ENCODE results near the gene KY. TPM values are rescaled to one million over a fixed set of nuclear protein-coding genes. Genes with fewer than 3 reads are reported as not detected.

The KY gene
- polyA plus RNA-seq, 4 donors, result 0.74 to 1.8 (median 1.5) TPM

DNA sequence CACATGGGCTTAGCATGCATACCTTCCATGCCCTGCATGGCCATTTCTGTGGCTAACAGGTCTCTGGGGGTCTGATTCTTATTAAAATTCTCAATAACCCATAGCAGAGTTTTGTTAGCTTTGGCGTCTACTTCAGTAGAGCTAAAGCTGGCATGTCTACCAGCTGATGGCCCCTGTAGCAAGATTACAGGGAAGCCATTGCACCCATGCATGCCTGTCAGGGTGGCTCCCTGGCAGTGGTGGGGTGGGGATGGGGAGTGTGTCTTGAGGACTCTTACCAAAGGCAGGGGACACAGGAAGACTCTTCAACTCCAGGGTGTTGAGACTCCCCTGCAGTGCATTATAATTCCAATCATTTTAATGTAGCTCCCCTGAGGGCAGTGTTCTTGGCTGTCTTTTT is 4.7 kb downstream of the KY start:
- DNase-seq (ENCODE audit: low read depth in 4 of 4, low spot score in 3 of 4), result no peak

DNA sequence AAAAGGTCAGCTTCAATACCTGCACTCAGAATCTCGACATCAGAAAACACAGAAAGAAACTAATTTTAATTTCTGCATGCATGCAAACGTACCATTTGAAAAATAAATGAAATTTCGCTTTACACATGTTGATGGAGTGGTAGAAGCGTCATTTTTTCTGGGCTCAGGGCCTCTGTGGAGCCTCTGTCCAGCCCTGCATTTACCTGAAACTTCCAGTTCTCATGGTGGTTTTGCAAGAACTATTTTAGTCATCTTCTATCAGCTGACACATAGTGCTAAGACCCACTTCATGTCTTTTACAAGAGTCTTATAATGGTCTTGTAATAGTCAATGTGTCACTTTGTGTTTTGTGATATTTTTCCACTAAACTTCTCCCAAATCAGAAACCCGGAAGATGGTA is 5.3 kb downstream of the KY start:
- DNase-seq (ENCODE audit: low read depth in 4 of 4, low spot score in 3 of 4), result no peak

GRCh38 chr3:134644731-134645514 is 5.9 kb downstream of the KY start:
- DNase-seq (ENCODE audit: low read depth in 4 of 4, low spot score in 3 of 4), result no peak

- DNase-seq (ENCODE audit: low read depth in 4 of 4, low spot score in 3 of 4), result no peak
Measured at GRCh38 chr3:134643150-134643675, 7.6 kb downstream of the KY start.

GRCh38 chr3:134642445-134643149 is 8.2 kb downstream of the KY start:
- DNase-seq (ENCODE audit: low read depth in 4 of 4, low spot score in 3 of 4), result no peak

- no peak for DNase-seq (ENCODE audit: low read depth in 4 of 4, low spot score in 3 of 4)
Measured at GRCh38 chr3:134641671-134642300, 9.0 kb downstream of the KY start.

DNA sequence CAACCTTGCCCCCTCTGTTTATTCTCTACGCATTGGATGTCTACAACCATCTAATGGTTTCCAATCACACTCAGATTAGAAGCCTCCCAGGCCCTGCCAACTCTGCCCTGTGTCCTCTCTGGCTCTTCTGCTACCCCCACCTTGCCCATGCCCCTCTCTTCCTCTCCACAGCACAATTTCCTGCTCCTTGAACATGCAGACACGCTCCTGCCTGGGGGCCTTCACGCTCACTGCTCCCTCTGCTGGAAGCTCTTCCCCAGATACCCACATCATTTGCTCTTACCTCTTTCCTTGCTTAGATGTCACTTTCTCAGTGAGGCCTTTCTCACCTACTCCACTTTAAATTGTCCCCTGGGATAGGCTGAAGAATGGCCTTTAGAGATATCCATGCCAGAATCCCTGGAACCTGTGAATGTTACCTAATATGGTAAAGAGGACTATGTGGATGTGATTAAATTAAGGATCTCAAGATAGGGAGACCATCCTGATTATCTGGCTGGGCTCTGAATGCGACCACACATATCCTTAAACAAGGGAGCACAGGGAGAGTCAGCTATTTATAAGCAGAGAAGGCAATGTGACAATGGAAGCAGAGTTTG is 9.9 kb downstream of the KY start:
- DNase-seq (ENCODE audit: low read depth in 4 of 4, low spot score in 3 of 4), result no peak

- DNase-seq (ENCODE audit: low read depth in 4 of 4, low spot score in 3 of 4), result no peak
Measured at GRCh38 chr3:134640378-134640777, 10.4 kb downstream of the KY start.

GRCh38 chr3:134638385-134639030 is 12.3 kb downstream of the KY start:
- DNase-seq (ENCODE audit: low read depth in 4 of 4, low spot score in 3 of 4), result no peak

- DNase-seq (ENCODE audit: low read depth in 4 of 4, low spot score in 3 of 4), result no peak
Measured at GRCh38 chr3:134636406-134636805, 14.4 kb downstream of the KY start.

GRCh38 chr3:134630506-134630905 is 20.3 kb downstream of the KY start:
- DNase-seq (ENCODE audit: low read depth in 4 of 4, low spot score in 3 of 4), result no peak

- no peak for DNase-seq (ENCODE audit: low read depth in 4 of 4, low spot score in 3 of 4)
Measured at GRCh38 chr3:134628884-134629283, 21.9 kb downstream of the KY start.

DNA sequence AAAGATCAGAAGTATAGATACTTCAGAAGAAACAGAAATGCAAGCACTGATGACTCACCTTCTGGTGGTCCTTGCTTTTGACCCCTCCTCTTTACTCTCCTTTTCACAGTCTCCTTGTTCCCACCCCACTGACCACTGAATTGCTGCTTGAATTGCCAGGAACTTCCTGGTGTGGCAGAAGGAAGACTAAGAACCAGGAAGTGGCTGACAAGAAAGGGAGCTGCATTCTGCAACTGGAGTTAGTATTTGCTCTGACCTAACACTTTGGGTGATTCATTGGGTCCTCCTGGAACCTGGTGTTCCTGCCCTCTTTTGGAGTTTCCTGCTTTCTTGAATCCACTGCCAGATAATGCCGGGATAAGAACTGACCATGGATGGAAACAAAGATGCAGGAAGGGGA is 23.0 kb downstream of the KY start:
- no peak for DNase-seq (ENCODE audit: low read depth in 4 of 4, low spot score in 3 of 4)

GRCh38 chr3:134625885-134626741 is 24.7 kb downstream of the KY start:
- no peak for DNase-seq (ENCODE audit: low read depth in 4 of 4, low spot score in 3 of 4)

DNA sequence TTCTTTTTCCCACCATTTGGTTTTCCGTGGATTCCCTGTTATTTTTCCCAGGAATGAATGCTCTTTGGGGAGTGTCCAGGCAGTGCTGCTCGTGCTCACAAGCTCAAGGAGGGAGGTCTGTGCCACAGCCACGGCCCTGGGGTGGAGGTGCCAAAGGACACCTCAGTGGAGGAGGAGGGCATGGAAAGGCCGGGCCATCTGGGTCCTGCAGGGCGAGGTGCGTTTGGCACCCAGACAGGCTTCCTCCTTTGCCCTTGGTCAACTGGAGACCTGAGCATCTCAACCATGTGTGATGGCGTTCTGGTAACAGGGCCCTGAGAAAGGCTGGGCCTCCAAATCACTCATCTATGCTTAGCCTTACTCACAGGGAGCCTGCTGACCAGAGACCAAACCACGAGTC is 25.4 kb downstream of the KY start:
- no peak for DNase-seq (ENCODE audit: low read depth in 4 of 4, low spot score in 3 of 4)

DNA sequence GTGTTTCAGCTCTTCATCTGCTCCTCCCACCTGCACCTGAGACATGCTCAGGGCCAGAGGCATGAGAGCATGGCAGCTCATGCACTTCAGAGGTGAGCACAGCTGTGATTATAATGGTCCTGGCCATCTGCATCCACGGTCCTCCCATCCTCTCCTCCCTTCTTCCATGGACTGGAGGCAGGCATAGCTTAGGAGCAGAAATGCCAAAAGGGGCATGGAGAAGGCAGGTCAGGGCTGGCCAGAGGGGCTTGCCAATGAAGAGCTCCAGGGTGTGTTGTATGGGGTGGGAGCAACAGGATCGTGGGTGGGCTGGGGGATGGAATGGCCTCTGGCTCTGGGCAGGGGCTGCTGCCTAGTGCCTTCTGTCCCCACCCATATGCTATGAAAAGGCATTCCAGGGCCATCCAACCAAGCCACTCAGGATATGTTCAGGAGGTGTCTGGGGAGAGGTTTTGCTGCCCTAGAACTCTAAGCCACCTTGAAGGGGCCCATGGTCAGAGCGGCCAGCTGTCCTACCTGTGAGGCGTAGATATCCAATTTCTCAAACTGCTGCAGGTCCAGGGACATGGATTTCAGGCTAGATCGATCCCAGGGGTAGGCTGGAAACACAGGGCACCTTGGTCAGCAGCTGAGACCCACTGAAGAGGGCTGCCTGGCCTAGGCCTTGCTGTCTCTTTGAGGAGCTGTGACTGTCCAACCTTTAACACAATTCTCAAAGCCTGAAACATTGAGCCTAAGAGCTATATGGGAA is 26.1 kb downstream of the KY start:
- DNase-seq (ENCODE audit: low read depth in 4 of 4, low spot score in 3 of 4), result no peak

DNA sequence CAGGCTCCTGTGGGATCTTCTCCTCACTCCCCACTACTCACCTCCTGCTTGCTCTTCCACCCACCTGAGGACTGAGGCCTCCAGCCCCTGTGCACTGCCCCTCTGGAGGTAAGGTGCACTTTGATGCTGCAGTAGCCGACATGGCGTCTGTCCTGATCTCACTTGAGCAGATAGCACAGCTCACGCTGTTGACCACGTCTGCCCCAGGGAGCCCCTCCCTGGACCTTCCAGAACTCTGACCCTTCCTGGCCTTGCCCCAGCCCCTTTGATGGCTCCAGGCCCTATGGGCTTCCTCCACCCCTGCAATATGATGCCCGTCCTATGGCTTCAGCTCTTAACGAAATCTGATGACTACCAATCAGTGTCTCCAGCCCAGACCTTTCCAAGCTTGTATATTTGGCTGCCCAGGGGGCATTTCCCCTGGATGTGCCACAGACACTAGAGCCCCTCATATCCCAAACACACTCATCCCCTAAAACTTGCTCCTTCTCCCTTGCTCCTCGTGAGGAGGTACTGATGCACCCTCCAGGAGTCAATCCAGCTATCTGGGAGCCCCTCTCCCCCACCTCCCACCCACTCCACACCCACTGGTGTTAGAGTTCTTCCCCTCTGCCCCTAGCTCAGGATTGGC is 27.1 kb downstream of the KY start:
- no peak for DNase-seq (ENCODE audit: low read depth in 4 of 4, low spot score in 3 of 4)

- no peak for DNase-seq (ENCODE audit: low read depth in 4 of 4, low spot score in 3 of 4)
Measured at GRCh38 chr3:134622806-134623365, 27.9 kb downstream of the KY start.

Measured in right renal pelvis (tissue), 4 donors.